Measurements from ENCODE around the gene ITGA2B.
"Not testable (repeated sequence)": the region's sequence is repeated elsewhere in the genome, so short reads cannot be mapped to it uniquely, and the experiment has no call there.

DNA sequence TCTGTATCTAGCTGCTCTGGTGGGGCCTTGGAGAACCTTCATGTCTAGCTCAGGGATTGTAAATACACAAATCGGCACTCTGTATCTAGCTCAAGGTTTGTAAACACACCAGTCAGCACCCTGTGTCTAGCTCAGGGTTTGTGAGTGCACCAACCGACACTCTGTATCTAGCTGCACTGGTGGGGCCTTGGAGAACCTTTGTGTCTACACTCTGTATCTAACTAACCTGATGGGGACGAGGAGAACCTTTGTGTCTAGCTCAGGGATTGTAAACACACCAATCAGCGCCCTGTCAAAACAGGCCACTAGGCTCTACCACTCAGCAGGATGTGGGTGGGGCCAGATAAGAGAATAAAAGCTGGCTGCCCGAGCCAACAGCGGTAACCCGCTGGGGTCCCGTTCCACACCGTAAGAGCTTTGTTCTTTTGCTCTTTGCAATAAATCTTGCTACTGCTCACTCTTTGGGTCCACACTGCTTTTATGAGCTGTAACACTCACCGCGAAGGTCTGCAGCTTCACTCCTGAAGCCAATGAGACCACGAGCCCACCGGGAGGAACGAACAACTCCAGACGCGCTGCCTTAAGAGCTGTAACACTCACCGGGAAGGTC is 19.9 kb downstream of the ITGA2B start:
- TF ChIP-seq, protein P1, sequence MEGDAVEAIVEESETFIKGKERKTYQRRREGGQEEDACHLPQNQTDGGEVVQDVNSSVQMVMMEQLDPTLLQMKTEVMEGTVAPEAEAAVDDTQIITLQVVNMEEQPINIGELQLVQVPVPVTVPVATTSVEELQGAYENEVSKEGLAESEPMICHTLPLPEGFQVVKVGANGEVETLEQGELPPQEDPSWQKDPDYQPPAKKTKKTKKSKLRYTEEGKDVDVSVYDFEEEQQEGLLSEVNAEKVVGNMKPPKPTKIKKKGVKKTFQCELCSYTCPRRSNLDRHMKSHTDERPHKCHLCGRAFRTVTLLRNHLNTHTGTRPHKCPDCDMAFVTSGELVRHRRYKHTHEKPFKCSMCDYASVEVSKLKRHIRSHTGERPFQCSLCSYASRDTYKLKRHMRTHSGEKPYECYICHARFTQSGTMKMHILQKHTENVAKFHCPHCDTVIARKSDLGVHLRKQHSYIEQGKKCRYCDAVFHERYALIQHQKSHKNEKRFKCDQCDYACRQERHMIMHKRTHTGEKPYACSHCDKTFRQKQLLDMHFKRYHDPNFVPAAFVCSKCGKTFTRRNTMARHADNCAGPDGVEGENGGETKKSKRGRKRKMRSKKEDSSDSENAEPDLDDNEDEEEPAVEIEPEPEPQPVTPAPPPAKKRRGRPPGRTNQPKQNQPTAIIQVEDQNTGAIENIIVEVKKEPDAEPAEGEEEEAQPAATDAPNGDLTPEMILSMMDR (IDR thresholded peaks at IDR 0.05; ENCODE audit: low read depth, low read length, missing input control): not testable (repeated sequence)
- TF ChIP-seq, protein P2, sequence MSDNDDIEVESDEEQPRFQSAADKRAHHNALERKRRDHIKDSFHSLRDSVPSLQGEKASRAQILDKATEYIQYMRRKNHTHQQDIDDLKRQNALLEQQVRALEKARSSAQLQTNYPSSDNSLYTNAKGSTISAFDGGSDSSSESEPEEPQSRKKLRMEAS (IDR thresholded peaks at IDR 0.05): not testable (repeated sequence)
- TF ChIP-seq, protein P3, sequence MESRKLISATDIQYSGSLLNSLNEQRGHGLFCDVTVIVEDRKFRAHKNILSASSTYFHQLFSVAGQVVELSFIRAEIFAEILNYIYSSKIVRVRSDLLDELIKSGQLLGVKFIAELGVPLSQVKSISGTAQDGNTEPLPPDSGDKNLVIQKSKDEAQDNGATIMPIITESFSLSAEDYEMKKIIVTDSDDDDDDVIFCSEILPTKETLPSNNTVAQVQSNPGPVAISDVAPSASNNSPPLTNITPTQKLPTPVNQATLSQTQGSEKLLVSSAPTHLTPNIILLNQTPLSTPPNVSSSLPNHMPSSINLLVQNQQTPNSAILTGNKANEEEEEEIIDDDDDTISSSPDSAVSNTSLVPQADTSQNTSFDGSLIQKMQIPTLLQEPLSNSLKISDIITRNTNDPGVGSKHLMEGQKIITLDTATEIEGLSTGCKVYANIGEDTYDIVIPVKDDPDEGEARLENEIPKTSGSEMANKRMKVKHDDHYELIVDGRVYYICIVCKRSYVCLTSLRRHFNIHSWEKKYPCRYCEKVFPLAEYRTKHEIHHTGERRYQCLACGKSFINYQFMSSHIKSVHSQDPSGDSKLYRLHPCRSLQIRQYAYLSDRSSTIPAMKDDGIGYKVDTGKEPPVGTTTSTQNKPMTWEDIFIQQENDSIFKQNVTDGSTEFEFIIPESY (IDR thresholded peaks at IDR 0.05): not testable (repeated sequence)
- TF ChIP-seq TAF1 (conservative IDR thresholded peaks at IDR 0.05); YY1 (IDR thresholded peaks at IDR 0.05); GABPA (IDR thresholded peaks at IDR 0.05 in 1 of 2, conservative IDR thresholded peaks at IDR 0.05 in 1 of 2); SP1 (IDR thresholded peaks at IDR 0.05); FOXA1 (IDR thresholded peaks at IDR 0.05): not testable (repeated sequence)
- TF ChIP-seq, protein P4, sequence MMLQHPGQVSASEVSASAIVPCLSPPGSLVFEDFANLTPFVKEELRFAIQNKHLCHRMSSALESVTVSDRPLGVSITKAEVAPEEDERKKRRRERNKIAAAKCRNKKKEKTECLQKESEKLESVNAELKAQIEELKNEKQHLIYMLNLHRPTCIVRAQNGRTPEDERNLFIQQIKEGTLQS (IDR thresholded peaks at IDR 0.05): not testable (repeated sequence)
- TF ChIP-seq, protein P5, sequence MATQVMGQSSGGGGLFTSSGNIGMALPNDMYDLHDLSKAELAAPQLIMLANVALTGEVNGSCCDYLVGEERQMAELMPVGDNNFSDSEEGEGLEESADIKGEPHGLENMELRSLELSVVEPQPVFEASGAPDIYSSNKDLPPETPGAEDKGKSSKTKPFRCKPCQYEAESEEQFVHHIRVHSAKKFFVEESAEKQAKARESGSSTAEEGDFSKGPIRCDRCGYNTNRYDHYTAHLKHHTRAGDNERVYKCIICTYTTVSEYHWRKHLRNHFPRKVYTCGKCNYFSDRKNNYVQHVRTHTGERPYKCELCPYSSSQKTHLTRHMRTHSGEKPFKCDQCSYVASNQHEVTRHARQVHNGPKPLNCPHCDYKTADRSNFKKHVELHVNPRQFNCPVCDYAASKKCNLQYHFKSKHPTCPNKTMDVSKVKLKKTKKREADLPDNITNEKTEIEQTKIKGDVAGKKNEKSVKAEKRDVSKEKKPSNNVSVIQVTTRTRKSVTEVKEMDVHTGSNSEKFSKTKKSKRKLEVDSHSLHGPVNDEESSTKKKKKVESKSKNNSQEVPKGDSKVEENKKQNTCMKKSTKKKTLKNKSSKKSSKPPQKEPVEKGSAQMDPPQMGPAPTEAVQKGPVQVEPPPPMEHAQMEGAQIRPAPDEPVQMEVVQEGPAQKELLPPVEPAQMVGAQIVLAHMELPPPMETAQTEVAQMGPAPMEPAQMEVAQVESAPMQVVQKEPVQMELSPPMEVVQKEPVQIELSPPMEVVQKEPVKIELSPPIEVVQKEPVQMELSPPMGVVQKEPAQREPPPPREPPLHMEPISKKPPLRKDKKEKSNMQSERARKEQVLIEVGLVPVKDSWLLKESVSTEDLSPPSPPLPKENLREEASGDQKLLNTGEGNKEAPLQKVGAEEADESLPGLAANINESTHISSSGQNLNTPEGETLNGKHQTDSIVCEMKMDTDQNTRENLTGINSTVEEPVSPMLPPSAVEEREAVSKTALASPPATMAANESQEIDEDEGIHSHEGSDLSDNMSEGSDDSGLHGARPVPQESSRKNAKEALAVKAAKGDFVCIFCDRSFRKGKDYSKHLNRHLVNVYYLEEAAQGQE (IDR thresholded peaks at IDR 0.05): not testable (repeated sequence)
